ENCODE data around the gene CARS1.

The CARS1 gene

GRCh38 chr11:3007404-3008010 is 49.7 kb downstream of the CARS1 start:
- no peak for DNase-seq

- DNase-seq: no peak
Measured at GRCh38 chr11:3006505-3007260, 50.5 kb downstream of the CARS1 start.

- DNase-seq: no peak
Measured at GRCh38 chr11:3004481-3004880, 52.7 kb downstream of the CARS1 start.

GRCh38 chr11:3003396-3004231 is 53.6 kb downstream of the CARS1 start:
- DNase-seq: no peak

GRCh38 chr11:3002871-3003270 is 54.4 kb downstream of the CARS1 start:
- DNase-seq: no peak

- no peak for DNase-seq
Measured at GRCh38 chr11:3002351-3002861, 54.8 kb downstream of the CARS1 start.

GRCh38 chr11:3001496-3001895 is 55.7 kb downstream of the CARS1 start:
- DNase-seq: no peak

- DNase-seq: peak; percentile 31
Measured at GRCh38 chr11:3000032-3000961, 56.9 kb downstream of the CARS1 start.

- DNase-seq: no peak
Measured at GRCh38 chr11:2999464-2999998, 57.7 kb downstream of the CARS1 start.

- DNase-seq: no peak
Measured at GRCh38 chr11:2998073-2998850, 59.0 kb downstream of the CARS1 start.

GRCh38 chr11:2997406-2997805 is 59.8 kb downstream of the CARS1 start:
- DNase-seq: no peak

GRCh38 chr11:2996976-2997375 is 60.2 kb downstream of the CARS1 start:
- no peak for DNase-seq

GRCh38 chr11:2995893-2996554 is 61.2 kb downstream of the CARS1 start:
- no peak for DNase-seq

- no peak for DNase-seq
Measured at GRCh38 chr11:2995031-2995561, 62.1 kb downstream of the CARS1 start.

- no peak for DNase-seq
Measured at GRCh38 chr11:2994336-2994730, 62.9 kb downstream of the CARS1 start.

GRCh38 chr11:2992997-2993325 is 64.3 kb downstream of the CARS1 start:
- no peak for DNase-seq

GRCh38 chr11:2992234-2992996 is 64.8 kb downstream of the CARS1 start, which contains the start of gene NAP1L4:
NAP1L4 (minus strand) TSS chr11:2992329; CDS start chr11:2979220, 13,109 bp downstream.
- peak; percentile 96 for DNase-seq

GRCh38 chr11:2991452-2992233 is 65.6 kb downstream of the CARS1 start:
- DNase-seq: peak; percentile 61
